IPS DF 19.7 (cell line): ENCODE results near the gene AKAIN1.

Source experiments
- DNase-seq: peaks from one replicate; pipeline ENCODE4 v3.0.0-alpha.2; 2013; ENCODE audit warnings: low read depth, low spot score

The AKAIN1 gene

GRCh38 chr18:5095239-5095638, 101.8 kb downstream of the AKAIN1 start:
- DNase-seq, result no peak

GRCh38 chr18:5093902-5094301, 103.2 kb downstream of the AKAIN1 start:
- DNase-seq, result no peak
